Prostate gland (tissue), 2 donors: ENCODE measurements around the gene GNAS-AS1. TPM values are rescaled to one million over a fixed set of nuclear protein-coding genes. Genes with fewer than 3 reads are reported as not detected.

ENCODE experiments used
- DNase-seq: peaks from one replicate; pipeline ENCODE4 v3.0.0-alpha.2; 2019; ENCODE audit warnings: low spot score
- H3K27ac ChIP-seq, 2 donors: fragments of 200-600 bp; sonication (generic); 2 replicates each; pipeline ENCODE4 v1.5.1; 2017 to 2019
- H3K27me3 ChIP-seq: fragments of 200-600 bp; sonication (generic); replicated peaks from 2 replicates; pipeline ENCODE4 v1.5.1; 2019; ENCODE audit not compliant: insufficient read depth
- H3K36me3 ChIP-seq, 2 donors: fragments of 200-600 bp; sonication (generic); 1 replicate in 1 of 2; 2 replicates in 1 of 2; pipeline versions ENCODE4 v1.5.1 to v1.8.1; 2017 to 2019
- H3K4me1 ChIP-seq: fragments of 200-600 bp; sonication (generic); replicated peaks from 2 replicates; pipeline ENCODE4 v1.5.1; 2019
- H3K4me3 ChIP-seq, 2 donors: fragments of 200-600 bp; sonication (generic); 2 replicates each; pipeline ENCODE4 v1.5.1; 2017 to 2019
- H3K9me3 ChIP-seq: fragments of 200-600 bp; sonication (generic); 2 replicates; pipeline ENCODE4 v1.5.1; 2017
- CTCF ChIP-seq, 4 experiments: fragments of 200-600 bp in 2 of 4; fragments of 450-650 bp in 2 of 4; sonication (generic) in 2 of 4; IDR thresholded peaks; 1 replicate in 3 of 4; 2 replicates in 1 of 4; pipeline ENCODE4 v1.5.1; 2016 to 2019; ENCODE audit warnings: antibody characterized with exemption in 4 of 4, mild to moderate bottlenecking in 2 of 4, moderate library complexity in 2 of 4
- POLR2A ChIP-seq: fragments of 450-650 bp; IDR thresholded peaks from one replicate; pipeline ENCODE4 v1.6.1; 2016; ENCODE audit warnings: antibody characterized with exemption, mild to moderate bottlenecking
- POLR2AphosphoS5 ChIP-seq: sonication (generic); formaldehyde crosslinking; IDR thresholded peaks from one replicate; pipeline ENCODE4 v1.6.1; 2017; ENCODE audit warnings: antibody characterized with exemption
- WGBS: methylation state at CpG from one replicate; pipeline ENCODE4 v1.1.5; 2018; 5-methylcytosine and 5-hydroxymethylcytosine counted together
- intact Hi-C: fragments of 100-400 bp; cut with DNase I; formaldehyde crosslinking; loops from one replicate; pipeline ENCODE4 v1.14.2; 2022
- total RNA-seq, 2 donors: library from RNA; depleted of rRNA; stranded (reverse); fragments of >200 nt; gene quantifications; one replicate each; pipeline ENCODE4 v1.1.0, GENCODE V29; 2016

GNAS-AS1 gene
- total RNA-seq, 2 donors from 2014 or later: 0.50 to 1.8 TPM

GRCh38 chr20:58870293-58871014 is 19.8 kb upstream of the GNAS-AS1 start:
- peak; percentile 63 for DNase-seq
- Histone ChIP-seq H3K27ac (no peak overlapping the region), H3K4me3 (no peak overlapping the region), H3K4me1 (no peaks in the 10 kb centered on the region), H3K36me3 (no peaks in the 10 kb centered on the region), H3K27me3 (no peaks in the 10 kb centered on the region), H3K9me3 (no peaks in the 10 kb centered on the region)
- TF ChIP-seq POLR2AphosphoS5 (peak; percentile 23), CTCF (IDR thresholded peaks at IDR 0.05) (peak; percentile 63 to 86 (median 83)), POLR2A (no peak)
- 44% methylated on average over 7 of the region's 7 CpGs for WGBS
- intact Hi-C loops: loop anchor here (2.0 kb wide), 1 partner anchor 586 kb away; no protein-coding TSS in a partner anchor

- intact Hi-C loops: loop anchor here (2.0 kb wide), 2 partner anchors 353 to 587 kb away; no protein-coding TSS in a partner anchor
Observed at GRCh38 chr20:58869662-58870227, 19.0 kb upstream of the GNAS-AS1 start.

GRCh38 chr20:58868795-58869194 is 18.1 kb upstream of the GNAS-AS1 start:
- intact Hi-C loops: loop anchor here (2.0 kb wide), 1 partner anchor 354 kb away; no protein-coding TSS in a partner anchor
- TF ChIP-seq CTCF (IDR thresholded peaks at IDR 0.05): peak in 1 of 4 experiments; percentile 18
- no peak for TF ChIP-seq POLR2A

More at GRCh38 chr20:58869662-58870227, 19.0 kb upstream of the GNAS-AS1 start:
- no peak for DNase-seq
- H3K27ac ChIP-seq: no peak overlapping the region
- no peaks in the 10 kb centered on the region for H3K4me1 ChIP-seq
- no peaks in the 10 kb centered on the region for H3K36me3 ChIP-seq
- WGBS: 82% methylated on average over 7 of the region's 7 CpGs
- H3K27me3 ChIP-seq: no peaks in the 10 kb centered on the region
- no peaks in the 10 kb centered on the region for H3K9me3 ChIP-seq
- no peak for TF ChIP-seq POLR2A
- TF ChIP-seq CTCF (IDR thresholded peaks at IDR 0.05): no peak
- TF ChIP-seq POLR2AphosphoS5: no peak
- H3K4me3 ChIP-seq: no peak overlapping the region

GRCh38 chr20:58867211-58867610 is 16.5 kb upstream of the GNAS-AS1 start:
- no peak for DNase-seq
- Histone ChIP-seq H3K4me1 (no peaks in the 10 kb centered on the region), H3K27me3 (no peaks in the 10 kb centered on the region), H3K27ac (no peak overlapping the region), H3K9me3 (no peaks in the 10 kb centered on the region), H3K4me3 (no peak overlapping the region), H3K36me3 (no peaks in the 10 kb centered on the region)
- WGBS: 63% methylated on average over 5 of the region's 5 CpGs
- intact Hi-C loops: no loop called here
- no peak for TF ChIP-seq POLR2AphosphoS5
- no peak for TF ChIP-seq POLR2A
- TF ChIP-seq CTCF (IDR thresholded peaks at IDR 0.05): no peak

More at GRCh38 chr20:58868795-58869194, 18.1 kb upstream of the GNAS-AS1 start:
- no peak for DNase-seq
- 39% methylated on average over 14 of the region's 14 CpGs for WGBS
- H3K4me1 ChIP-seq: no peaks in the 10 kb centered on the region
- H3K27ac ChIP-seq: no peak overlapping the region
- H3K4me3 ChIP-seq: no peak overlapping the region
- H3K27me3 ChIP-seq: no peaks in the 10 kb centered on the region
- H3K9me3 ChIP-seq: no peaks in the 10 kb centered on the region
- no peaks in the 10 kb centered on the region for H3K36me3 ChIP-seq
